GM23338 (cell line): Measurements from ENCODE around the gene UQCRC2. TPM values are rescaled to one million over a fixed set of nuclear protein-coding genes. Genes with fewer than 3 reads are reported as not detected.
A peak's percentile ranks its signal among the peaks of the same experiment; 100 is the strongest.

Experiments
- ATAC-seq: fragments of 200-7000 bp; cut with Tn5 transposase; 3 replicates; pipeline ENCODE4 v1.9.1; 2020
- DNase-seq: peaks from one replicate; pipeline ENCODE4 v3.0.0-alpha.2; 2015; ENCODE audit warnings: low spot score
- H2AFZ ChIP-seq: fragments of 200-600 bp; sonication (generic); 2 replicates; pipeline ENCODE4 v1.8.0; 2016; ENCODE audit warnings: antibody characterized with exemption, mild to moderate bottlenecking, moderate library complexity
- H3F3A ChIP-seq: fragments of 200-600 bp; sonication (generic); replicated peaks from 2 replicates; pipeline ENCODE4 v1.8.0; 2017; ENCODE audit warnings: antibody characterized with exemption, mixed run types, low read depth
- H3K27ac ChIP-seq: fragments of 200-600 bp; sonication (generic); 2 replicates; pipeline ENCODE4 v1.6.1; 2016; ENCODE audit warnings: low read depth
- H3K27me3 ChIP-seq: fragments of 200-600 bp; sonication (generic); 2 replicates; pipeline ENCODE4 v1.8.0; 2016; ENCODE audit warnings: mild to moderate bottlenecking, mixed run types, moderate library complexity; ENCODE audit not compliant: insufficient read depth
- H3K36me3 ChIP-seq: fragments of 200-600 bp; sonication (generic); 2 replicates; pipeline ENCODE4 v1.8.0; 2016; ENCODE audit warnings: mild to moderate bottlenecking; ENCODE audit not compliant: insufficient read depth
- H3K4me1 ChIP-seq: fragments of 200-600 bp; sonication (generic); 2 replicates; pipeline ENCODE4 v1.8.0; 2016; ENCODE audit warnings: mild to moderate bottlenecking, moderate library complexity; ENCODE audit not compliant: insufficient read depth
- H3K4me2 ChIP-seq: fragments of 200-600 bp; sonication (generic); 2 replicates; pipeline ENCODE4 v1.7.1; 2017; ENCODE audit warnings: mixed run types
- H3K4me3 ChIP-seq: fragments of 200-600 bp; sonication (generic); 2 replicates; pipeline ENCODE4 v1.6.1; 2016; ENCODE audit warnings: mixed run types
- H3K79me2 ChIP-seq: fragments of 200-600 bp; sonication (generic); replicated peaks from 2 replicates; pipeline ENCODE4 v1.8.0; 2017; ENCODE audit warnings: mild to moderate bottlenecking; ENCODE audit not compliant: insufficient read depth
- H3K9me2 ChIP-seq: fragments of 200-600 bp; sonication (generic); 2 replicates; pipeline ENCODE4 v1.8.0; 2017; ENCODE audit not compliant: insufficient read depth
- H4K20me1 ChIP-seq: fragments of 200-600 bp; sonication (generic); replicated peaks from 2 replicates; pipeline ENCODE4 v1.8.0; 2017; ENCODE audit warnings: mild to moderate bottlenecking; ENCODE audit not compliant: insufficient read depth
- H3K27ac Mint-ChIP-seq: 2 replicates; pipeline ENCODE4 v1.8.0; 2020; ENCODE audit warnings: inconsistent platforms, mild to moderate bottlenecking, moderate library complexity, mixed read lengths
- H3K27me3 Mint-ChIP-seq: 3 replicates; pipeline ENCODE4 v1.8.0; 2022; ENCODE audit warnings: low read depth, mild to moderate bottlenecking, moderate library complexity, mixed read lengths, inconsistent platforms; ENCODE audit not compliant: insufficient read depth, poor library complexity
- H3K36me3 Mint-ChIP-seq: 3 replicates; pipeline ENCODE4 v1.8.0; 2021; ENCODE audit warnings: low read depth, mild to moderate bottlenecking, inconsistent platforms, moderate library complexity, mixed read lengths
- H3K4me1 Mint-ChIP-seq: 3 replicates; pipeline ENCODE4 v1.8.0; 2020; ENCODE audit warnings: mild to moderate bottlenecking, inconsistent platforms, mixed read lengths
- H3K4me3 Mint-ChIP-seq: 3 replicates; pipeline ENCODE4 v1.8.0; 2021; ENCODE audit warnings: moderate library complexity, mild to moderate bottlenecking, inconsistent platforms, mixed read lengths
- H3K9me3 Mint-ChIP-seq: 3 replicates; pipeline ENCODE4 v1.8.0; 2020; ENCODE audit warnings: moderate library complexity, mild to moderate bottlenecking, inconsistent platforms, mixed read lengths
- CREB1 ChIP-seq: fragments of 250-450 bp; sonication (Bioruptor Pico); IDR thresholded peaks from 2 replicates; pipeline ENCODE4 v1.5.0; 2020; ENCODE audit warnings: low read depth, mild to moderate bottlenecking, moderate library complexity
- EZH2 ChIP-seq: fragments of 200-600 bp; sonication (generic); IDR thresholded peaks from one replicate; pipeline ENCODE4 v1.8.0; 2017; ENCODE audit warnings: antibody characterized with exemption, mild to moderate bottlenecking, low read depth; ENCODE audit not compliant: unreplicated experiment
- EZH2phosphoT487 ChIP-seq: fragments of 200-600 bp; sonication (generic); IDR thresholded peaks from one replicate; pipeline ENCODE4 v1.8.1; 2018; ENCODE audit warnings: antibody characterized with exemption; ENCODE audit not compliant: unreplicated experiment
- JUNB ChIP-seq: IDR thresholded peaks from one replicate; pipeline ENCODE4 v1.6.1; 2016; ENCODE audit warnings: antibody characterized with exemption; ENCODE audit not compliant: unreplicated experiment
- NANOG ChIP-seq: IDR thresholded peaks from 2 replicates; pipeline ENCODE4 v1.6.1; 2016; ENCODE audit warnings: antibody characterized with exemption, borderline replicate concordance
- POLR2AphosphoS5 ChIP-seq: IDR thresholded peaks from 2 replicates; pipeline ENCODE4 v1.6.1; 2016; ENCODE audit warnings: antibody characterized with exemption, low read depth
- STAT1 ChIP-seq: IDR thresholded peaks from one replicate; pipeline ENCODE4 v1.6.1; 2016; ENCODE audit warnings: antibody characterized with exemption; ENCODE audit not compliant: unreplicated experiment
- ZNF114 ChIP-seq: fragments of 250-450 bp; sonication (Bioruptor Pico); IDR thresholded peaks from 2 replicates; pipeline ENCODE4 v1.5.0; 2020; ENCODE audit warnings: mild to moderate bottlenecking, moderate library complexity
- ZNF331 ChIP-seq: fragments of 250-450 bp; sonication (Bioruptor Pico); IDR thresholded peaks from 2 replicates; pipeline ENCODE4 v1.5.0; 2020; ENCODE audit warnings: low read depth, mild to moderate bottlenecking, moderate library complexity
- polyA plus RNA-seq: library from polyadenylated mRNA; unstranded; fragments of >200 nt; fragmentation: Nextera tagmentation; extraction: Ambion mirVana; gene quantifications from 2 replicates; pipeline ENCODE4 v1.2.1, GENCODE V29; 2016
- total RNA-seq: library from RNA; depleted of rRNA; stranded (reverse); fragments of >200 nt; shearing (Covaris generic); gene quantifications from 2 replicates; pipeline ENCODE4 v1.2.3, GENCODE V29; 2014
- TF ChIP-seq, protein P1 (sequence below): fragments of 250-450 bp; sonication (Bioruptor Pico); IDR thresholded peaks from 2 replicates; pipeline ENCODE4 v1.5.0; 2020; ENCODE audit warnings: mild to moderate bottlenecking, moderate library complexity
- TF ChIP-seq, protein P2 (sequence below), 2 experiments: fragments of 200-600 bp in 1 of 2; sonication (generic) in 1 of 2; conservative IDR thresholded peaks; 2 replicates each; pipeline versions ENCODE4 v1.5.1 to v1.6.1; 2016 to 2017; ENCODE audit warnings: antibody characterized with exemption in 2 of 2, low read depth in 2 of 2, mild to moderate bottlenecking in 2 of 2, moderate library complexity in 1 of 2
- TF ChIP-seq, protein P3 (sequence below): IDR thresholded peaks from 2 replicates; pipeline ENCODE4 v1.6.1; 2016; ENCODE audit warnings: antibody characterized with exemption
- TF ChIP-seq, protein P4 (sequence below): IDR thresholded peaks from one replicate; pipeline ENCODE4 v1.6.1; 2018; ENCODE audit warnings: antibody characterized with exemption; ENCODE audit not compliant: unreplicated experiment

The UQCRC2 gene
- total and polyA plus RNA-seq, 2 experiments from 2014 or later, result 88.0 to 122 TPM

DNA sequence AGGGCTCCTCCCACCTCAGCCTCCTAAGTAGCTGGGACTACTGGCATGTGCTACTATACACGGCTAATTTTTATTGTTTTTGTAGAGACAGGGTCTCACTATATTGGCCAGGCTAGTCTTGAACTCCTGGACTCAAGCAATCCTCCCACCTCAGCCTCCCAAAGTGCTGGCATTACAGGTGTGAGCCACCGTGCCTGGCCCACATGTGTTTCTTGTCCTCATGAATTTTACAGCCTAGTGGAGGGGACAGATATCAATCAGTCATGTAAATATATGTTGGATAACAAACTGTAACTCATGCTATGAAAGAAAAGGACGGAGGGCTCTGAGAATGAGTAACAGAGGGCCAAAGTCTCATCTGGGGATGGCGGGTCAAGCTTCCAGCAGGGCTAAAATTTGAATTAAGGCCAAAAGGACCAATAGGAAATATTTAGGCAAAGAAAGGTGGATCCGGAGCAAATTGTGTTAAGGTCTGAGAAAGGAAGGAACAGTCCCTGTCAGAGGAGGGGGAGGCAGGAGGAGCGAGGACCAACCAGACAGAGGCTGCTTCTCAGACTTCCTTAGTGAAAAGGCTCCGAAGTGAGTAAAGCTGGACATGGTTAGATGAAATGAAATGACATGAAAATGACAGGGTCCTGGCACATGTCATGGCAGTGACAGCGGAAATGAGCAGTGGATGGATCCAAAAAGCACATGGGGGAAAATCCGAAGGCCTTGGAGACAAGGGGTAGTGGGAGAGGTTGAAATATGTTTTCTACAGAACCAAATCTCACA, 43.9 kb downstream of the UQCRC2 start:
- H3K4me1 Mint-ChIP-seq, result peaks cover 13% of the 10 kb centered on the region

More for the DNA sequence above, 43.9 kb downstream of the UQCRC2 start:
- no peaks in the 10 kb centered on the region for H3K27me3 ChIP-seq
- H2AFZ ChIP-seq, result peak overlapping the region; percentile 76; the same call in 1 of the 2 replicates
- no peak overlapping the region for H3K4me3 Mint-ChIP-seq
- DNase-seq (no peak), ATAC-seq (no peak)
- no peak overlapping the region for H3K4me3 ChIP-seq
- no peak overlapping the region for H3K4me2 ChIP-seq
- no peaks in the 10 kb centered on the region for H4K20me1 ChIP-seq
- H3K27ac Mint-ChIP-seq, result no peak overlapping the region
- no peaks in the 10 kb centered on the region for H3K9me2 ChIP-seq
- H3F3A ChIP-seq, result no peaks in the 10 kb centered on the region
- no peak overlapping the region for H3K27ac ChIP-seq
- no peaks in the 10 kb centered on the region for H3K9me3 Mint-ChIP-seq
- no peaks in the 10 kb centered on the region for H3K4me1 ChIP-seq
- no peaks in the 10 kb centered on the region for H3K36me3 ChIP-seq
- H3K79me2 ChIP-seq, result no peaks in the 10 kb centered on the region
- peaks cover 4% of the 10 kb centered on the region for H3K27me3 Mint-ChIP-seq
- TF ChIP-seq NANOG (no peak), POLR2AphosphoS5 (no peak), ZNF331 (CRISPR knock-in tag) (no peak), EZH2phosphoT487 (no peak), ZNF114 (CRISPR knock-in tag) (no peak), EZH2 (no peak), CREB1 (no peak), JUNB (no peak), STAT1 (no peak)
- TF ChIP-seq, protein P1, sequence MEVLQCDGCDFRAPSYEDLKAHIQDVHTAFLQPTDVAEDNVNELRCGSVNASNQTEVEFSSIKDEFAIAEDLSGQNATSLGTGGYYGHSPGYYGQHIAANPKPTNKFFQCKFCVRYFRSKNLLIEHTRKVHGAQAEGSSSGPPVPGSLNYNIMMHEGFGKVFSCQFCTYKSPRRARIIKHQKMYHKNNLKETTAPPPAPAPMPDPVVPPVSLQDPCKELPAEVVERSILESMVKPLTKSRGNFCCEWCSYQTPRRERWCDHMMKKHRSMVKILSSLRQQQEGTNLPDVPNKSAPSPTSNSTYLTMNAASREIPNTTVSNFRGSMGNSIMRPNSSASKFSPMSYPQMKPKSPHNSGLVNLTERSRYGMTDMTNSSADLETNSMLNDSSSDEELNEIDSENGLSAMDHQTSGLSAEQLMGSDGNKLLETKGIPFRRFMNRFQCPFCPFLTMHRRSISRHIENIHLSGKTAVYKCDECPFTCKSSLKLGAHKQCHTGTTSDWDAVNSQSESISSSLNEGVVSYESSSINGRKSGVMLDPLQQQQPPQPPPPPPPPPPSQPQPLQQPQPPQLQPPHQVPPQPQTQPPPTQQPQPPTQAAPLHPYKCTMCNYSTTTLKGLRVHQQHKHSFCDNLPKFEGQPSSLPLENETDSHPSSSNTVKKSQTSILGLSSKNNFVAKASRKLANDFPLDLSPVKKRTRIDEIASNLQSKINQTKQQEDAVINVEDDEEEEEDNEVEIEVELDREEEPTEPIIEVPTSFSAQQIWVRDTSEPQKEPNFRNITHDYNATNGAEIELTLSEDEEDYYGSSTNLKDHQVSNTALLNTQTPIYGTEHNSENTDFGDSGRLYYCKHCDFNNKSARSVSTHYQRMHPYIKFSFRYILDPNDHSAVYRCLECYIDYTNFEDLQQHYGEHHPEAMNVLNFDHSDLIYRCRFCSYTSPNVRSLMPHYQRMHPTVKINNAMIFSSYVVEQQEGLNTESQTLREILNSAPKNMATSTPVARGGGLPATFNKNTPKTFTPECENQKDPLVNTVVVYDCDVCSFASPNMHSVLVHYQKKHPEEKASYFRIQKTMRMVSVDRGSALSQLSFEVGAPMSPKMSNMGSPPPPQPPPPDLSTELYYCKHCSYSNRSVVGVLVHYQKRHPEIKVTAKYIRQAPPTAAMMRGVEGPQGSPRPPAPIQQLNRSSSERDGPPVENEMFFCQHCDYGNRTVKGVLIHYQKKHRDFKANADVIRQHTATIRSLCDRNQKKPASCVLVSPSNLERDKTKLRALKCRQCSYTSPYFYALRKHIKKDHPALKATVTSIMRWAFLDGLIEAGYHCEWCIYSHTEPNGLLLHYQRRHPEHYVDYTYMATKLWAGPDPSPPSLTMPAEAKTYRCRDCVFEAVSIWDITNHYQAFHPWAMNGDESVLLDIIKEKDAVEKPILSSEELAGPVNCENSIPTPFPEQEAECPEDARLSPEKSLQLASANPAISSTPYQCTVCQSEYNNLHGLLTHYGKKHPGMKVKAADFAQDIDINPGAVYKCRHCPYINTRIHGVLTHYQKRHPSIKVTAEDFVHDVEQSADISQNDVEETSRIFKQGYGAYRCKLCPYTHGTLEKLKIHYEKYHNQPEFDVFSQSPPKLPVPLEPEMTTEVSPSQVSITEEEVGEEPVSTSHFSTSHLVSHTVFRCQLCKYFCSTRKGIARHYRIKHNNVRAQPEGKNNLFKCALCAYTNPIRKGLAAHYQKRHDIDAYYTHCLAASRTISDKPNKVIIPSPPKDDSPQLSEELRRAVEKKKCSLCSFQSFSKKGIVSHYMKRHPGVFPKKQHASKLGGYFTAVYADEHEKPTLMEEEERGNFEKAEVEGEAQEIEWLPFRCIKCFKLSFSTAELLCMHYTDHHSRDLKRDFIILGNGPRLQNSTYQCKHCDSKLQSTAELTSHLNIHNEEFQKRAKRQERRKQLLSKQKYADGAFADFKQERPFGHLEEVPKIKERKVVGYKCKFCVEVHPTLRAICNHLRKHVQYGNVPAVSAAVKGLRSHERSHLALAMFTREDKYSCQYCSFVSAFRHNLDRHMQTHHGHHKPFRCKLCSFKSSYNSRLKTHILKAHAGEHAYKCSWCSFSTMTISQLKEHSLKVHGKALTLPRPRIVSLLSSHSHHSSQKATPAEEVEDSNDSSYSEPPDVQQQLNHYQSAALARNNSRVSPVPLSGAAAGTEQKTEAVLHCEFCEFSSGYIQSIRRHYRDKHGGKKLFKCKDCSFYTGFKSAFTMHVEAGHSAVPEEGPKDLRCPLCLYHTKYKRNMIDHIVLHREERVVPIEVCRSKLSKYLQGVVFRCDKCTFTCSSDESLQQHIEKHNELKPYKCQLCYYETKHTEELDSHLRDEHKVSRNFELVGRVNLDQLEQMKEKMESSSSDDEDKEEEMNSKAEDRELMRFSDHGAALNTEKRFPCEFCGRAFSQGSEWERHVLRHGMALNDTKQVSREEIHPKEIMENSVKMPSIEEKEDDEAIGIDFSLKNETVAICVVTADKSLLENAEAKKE (CRISPR knock-in tag), result no peak
- TF ChIP-seq, protein P2, sequence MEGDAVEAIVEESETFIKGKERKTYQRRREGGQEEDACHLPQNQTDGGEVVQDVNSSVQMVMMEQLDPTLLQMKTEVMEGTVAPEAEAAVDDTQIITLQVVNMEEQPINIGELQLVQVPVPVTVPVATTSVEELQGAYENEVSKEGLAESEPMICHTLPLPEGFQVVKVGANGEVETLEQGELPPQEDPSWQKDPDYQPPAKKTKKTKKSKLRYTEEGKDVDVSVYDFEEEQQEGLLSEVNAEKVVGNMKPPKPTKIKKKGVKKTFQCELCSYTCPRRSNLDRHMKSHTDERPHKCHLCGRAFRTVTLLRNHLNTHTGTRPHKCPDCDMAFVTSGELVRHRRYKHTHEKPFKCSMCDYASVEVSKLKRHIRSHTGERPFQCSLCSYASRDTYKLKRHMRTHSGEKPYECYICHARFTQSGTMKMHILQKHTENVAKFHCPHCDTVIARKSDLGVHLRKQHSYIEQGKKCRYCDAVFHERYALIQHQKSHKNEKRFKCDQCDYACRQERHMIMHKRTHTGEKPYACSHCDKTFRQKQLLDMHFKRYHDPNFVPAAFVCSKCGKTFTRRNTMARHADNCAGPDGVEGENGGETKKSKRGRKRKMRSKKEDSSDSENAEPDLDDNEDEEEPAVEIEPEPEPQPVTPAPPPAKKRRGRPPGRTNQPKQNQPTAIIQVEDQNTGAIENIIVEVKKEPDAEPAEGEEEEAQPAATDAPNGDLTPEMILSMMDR (conservative IDR thresholded peaks at IDR 0.05; ENCODE audit: low read depth in 2 of 2), result no peak
- TF ChIP-seq, protein P3, sequence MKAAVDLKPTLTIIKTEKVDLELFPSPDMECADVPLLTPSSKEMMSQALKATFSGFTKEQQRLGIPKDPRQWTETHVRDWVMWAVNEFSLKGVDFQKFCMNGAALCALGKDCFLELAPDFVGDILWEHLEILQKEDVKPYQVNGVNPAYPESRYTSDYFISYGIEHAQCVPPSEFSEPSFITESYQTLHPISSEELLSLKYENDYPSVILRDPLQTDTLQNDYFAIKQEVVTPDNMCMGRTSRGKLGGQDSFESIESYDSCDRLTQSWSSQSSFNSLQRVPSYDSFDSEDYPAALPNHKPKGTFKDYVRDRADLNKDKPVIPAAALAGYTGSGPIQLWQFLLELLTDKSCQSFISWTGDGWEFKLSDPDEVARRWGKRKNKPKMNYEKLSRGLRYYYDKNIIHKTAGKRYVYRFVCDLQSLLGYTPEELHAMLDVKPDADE, result no peak
- TF ChIP-seq, protein P4, sequence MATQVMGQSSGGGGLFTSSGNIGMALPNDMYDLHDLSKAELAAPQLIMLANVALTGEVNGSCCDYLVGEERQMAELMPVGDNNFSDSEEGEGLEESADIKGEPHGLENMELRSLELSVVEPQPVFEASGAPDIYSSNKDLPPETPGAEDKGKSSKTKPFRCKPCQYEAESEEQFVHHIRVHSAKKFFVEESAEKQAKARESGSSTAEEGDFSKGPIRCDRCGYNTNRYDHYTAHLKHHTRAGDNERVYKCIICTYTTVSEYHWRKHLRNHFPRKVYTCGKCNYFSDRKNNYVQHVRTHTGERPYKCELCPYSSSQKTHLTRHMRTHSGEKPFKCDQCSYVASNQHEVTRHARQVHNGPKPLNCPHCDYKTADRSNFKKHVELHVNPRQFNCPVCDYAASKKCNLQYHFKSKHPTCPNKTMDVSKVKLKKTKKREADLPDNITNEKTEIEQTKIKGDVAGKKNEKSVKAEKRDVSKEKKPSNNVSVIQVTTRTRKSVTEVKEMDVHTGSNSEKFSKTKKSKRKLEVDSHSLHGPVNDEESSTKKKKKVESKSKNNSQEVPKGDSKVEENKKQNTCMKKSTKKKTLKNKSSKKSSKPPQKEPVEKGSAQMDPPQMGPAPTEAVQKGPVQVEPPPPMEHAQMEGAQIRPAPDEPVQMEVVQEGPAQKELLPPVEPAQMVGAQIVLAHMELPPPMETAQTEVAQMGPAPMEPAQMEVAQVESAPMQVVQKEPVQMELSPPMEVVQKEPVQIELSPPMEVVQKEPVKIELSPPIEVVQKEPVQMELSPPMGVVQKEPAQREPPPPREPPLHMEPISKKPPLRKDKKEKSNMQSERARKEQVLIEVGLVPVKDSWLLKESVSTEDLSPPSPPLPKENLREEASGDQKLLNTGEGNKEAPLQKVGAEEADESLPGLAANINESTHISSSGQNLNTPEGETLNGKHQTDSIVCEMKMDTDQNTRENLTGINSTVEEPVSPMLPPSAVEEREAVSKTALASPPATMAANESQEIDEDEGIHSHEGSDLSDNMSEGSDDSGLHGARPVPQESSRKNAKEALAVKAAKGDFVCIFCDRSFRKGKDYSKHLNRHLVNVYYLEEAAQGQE, result no peak
- no peaks in the 10 kb centered on the region for H3K36me3 Mint-ChIP-seq
